22Rv1 (cell line): ENCODE data around the gene GABPB1.

Experiments
- ZFX ChIP-seq: fragments of 450-650 bp; IDR thresholded peaks from 2 replicates; pipeline ENCODE4 v1.6.1; 2017; ENCODE audit warnings: antibody characterized with exemption, borderline replicate concordance
- TF ChIP-seq, protein P1 (sequence below): fragments of 450-650 bp; IDR thresholded peaks from 2 replicates; pipeline ENCODE4 v1.5.1; 2017; ENCODE audit warnings: mild to moderate bottlenecking

GRCh38 chr15:50340416-50340815 lies 14.6 kb downstream of the GABPB1 start:
- TF ChIP-seq, protein P1, sequence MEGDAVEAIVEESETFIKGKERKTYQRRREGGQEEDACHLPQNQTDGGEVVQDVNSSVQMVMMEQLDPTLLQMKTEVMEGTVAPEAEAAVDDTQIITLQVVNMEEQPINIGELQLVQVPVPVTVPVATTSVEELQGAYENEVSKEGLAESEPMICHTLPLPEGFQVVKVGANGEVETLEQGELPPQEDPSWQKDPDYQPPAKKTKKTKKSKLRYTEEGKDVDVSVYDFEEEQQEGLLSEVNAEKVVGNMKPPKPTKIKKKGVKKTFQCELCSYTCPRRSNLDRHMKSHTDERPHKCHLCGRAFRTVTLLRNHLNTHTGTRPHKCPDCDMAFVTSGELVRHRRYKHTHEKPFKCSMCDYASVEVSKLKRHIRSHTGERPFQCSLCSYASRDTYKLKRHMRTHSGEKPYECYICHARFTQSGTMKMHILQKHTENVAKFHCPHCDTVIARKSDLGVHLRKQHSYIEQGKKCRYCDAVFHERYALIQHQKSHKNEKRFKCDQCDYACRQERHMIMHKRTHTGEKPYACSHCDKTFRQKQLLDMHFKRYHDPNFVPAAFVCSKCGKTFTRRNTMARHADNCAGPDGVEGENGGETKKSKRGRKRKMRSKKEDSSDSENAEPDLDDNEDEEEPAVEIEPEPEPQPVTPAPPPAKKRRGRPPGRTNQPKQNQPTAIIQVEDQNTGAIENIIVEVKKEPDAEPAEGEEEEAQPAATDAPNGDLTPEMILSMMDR: no peak
- no peak for TF ChIP-seq ZFX
